OCI-LY1 (cell line): Measurements from ENCODE around the gene PLSCR4.

Experiments
- EZH2 ChIP-seq: fragments of 200-600 bp; sonication (generic), shearing (Covaris generic); IDR thresholded peaks from 2 replicates; pipeline ENCODE4 v1.8.0; 2017; ENCODE audit warnings: borderline replicate concordance, mixed run types, mild to moderate bottlenecking, antibody characterized with exemption, low read length, moderate library complexity, mixed read lengths
- TF ChIP-seq, protein P1 (sequence below): fragments of 200-600 bp; sonication (generic), shearing (Covaris generic); IDR thresholded peaks from 2 replicates; pipeline ENCODE4 v1.5.1; 2017; ENCODE audit warnings: mild to moderate bottlenecking, antibody characterized with exemption, low read length, moderate library complexity, mixed read lengths

DNA sequence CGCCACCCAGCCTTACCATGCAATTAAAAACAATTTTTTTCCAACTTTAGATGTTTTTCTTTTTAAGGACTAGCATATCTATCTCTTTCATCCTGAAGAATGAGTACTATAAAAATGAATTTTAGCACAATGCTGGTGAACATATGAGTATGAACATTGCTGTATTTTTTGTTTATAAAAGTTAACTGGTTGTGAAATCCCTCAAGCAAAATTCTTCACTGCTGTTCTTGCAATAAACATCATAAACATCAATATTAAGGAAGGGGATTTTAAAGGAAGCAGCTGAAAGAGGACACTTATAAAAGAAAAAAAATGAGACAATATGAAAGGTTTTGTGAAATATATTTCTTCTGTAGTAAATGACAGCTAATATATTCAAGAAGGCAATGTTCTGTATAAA is 3.0 kb downstream of the PLSCR4 start:
- TF ChIP-seq, protein P1, sequence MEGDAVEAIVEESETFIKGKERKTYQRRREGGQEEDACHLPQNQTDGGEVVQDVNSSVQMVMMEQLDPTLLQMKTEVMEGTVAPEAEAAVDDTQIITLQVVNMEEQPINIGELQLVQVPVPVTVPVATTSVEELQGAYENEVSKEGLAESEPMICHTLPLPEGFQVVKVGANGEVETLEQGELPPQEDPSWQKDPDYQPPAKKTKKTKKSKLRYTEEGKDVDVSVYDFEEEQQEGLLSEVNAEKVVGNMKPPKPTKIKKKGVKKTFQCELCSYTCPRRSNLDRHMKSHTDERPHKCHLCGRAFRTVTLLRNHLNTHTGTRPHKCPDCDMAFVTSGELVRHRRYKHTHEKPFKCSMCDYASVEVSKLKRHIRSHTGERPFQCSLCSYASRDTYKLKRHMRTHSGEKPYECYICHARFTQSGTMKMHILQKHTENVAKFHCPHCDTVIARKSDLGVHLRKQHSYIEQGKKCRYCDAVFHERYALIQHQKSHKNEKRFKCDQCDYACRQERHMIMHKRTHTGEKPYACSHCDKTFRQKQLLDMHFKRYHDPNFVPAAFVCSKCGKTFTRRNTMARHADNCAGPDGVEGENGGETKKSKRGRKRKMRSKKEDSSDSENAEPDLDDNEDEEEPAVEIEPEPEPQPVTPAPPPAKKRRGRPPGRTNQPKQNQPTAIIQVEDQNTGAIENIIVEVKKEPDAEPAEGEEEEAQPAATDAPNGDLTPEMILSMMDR: no peak
- TF ChIP-seq EZH2: no peak
